ENCODE data around the gene LSM10. TPM values are rescaled to one million over a fixed set of nuclear protein-coding genes. Genes with fewer than 3 reads are reported as not detected.

LSM10 gene
- 64.0 and 86.5 TPM in 2 replicates for polyA plus RNA-seq (2011; rRNA removed)
- polyA minus RNA-seq (2011; rRNA and poly(A)+ RNA removed), result 15.7 and 30.7 TPM in 2 replicates

DNA sequence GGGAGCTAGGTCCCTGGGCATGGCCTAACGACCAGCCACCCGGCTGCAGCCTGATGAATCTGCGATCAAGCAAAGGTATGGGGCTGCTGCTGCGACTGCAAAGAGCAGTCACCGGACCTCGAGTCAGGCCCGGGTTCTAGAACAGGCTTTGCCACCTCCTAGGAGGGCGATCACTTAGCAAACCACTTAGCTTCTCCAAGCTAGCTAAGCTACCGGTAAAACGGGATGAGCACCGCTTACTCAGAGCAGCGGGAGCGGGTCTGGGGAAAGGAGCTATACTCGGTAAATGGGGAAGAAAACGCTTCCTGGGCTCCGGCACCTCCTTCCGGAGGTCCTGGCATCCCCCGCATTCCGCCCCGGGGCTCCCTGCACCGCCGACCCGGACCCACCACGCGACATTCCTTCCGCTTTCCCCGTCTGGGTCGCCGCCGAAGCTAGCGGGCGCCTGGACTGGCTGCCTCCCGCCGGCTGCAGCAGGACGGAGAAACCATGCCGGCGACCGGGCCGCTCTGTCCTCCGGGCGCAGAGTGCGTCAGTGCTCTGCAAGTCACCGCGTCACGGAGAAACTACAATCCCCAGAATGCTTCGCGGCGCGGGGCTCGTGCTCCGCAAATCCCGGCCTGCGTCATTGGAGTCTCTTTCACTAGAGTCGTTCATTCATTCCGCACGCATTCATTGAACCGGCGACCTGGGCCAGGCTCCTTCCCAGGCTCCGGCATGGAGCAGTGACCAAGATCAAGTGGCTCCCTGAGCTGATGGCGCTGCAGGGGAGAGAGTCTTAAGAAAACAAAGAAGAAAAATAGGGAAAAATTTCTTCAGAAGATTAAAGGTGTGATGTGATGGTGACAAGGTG, at the start of gene LSM10:
LSM10 (minus strand) TSS at position 531 of the 853 bp plus-strand sequence. CDS start 3,779 bp downstream, outside the sequence.
- CTCF ChIA-PET, result interaction anchor here (0.8 to 1.6 kb wide), 5 partner anchors 9 to 88 kb away, joined by 3 to 8 read pairs (median 3); no protein-coding TSS in a partner anchor
- no peaks in the 10 kb centered on the region for H3K27me3 ChIP-seq (ENCODE audit: control insufficient read depth, insufficient read depth, low read length)
- TF ChIP-seq, protein P1, sequence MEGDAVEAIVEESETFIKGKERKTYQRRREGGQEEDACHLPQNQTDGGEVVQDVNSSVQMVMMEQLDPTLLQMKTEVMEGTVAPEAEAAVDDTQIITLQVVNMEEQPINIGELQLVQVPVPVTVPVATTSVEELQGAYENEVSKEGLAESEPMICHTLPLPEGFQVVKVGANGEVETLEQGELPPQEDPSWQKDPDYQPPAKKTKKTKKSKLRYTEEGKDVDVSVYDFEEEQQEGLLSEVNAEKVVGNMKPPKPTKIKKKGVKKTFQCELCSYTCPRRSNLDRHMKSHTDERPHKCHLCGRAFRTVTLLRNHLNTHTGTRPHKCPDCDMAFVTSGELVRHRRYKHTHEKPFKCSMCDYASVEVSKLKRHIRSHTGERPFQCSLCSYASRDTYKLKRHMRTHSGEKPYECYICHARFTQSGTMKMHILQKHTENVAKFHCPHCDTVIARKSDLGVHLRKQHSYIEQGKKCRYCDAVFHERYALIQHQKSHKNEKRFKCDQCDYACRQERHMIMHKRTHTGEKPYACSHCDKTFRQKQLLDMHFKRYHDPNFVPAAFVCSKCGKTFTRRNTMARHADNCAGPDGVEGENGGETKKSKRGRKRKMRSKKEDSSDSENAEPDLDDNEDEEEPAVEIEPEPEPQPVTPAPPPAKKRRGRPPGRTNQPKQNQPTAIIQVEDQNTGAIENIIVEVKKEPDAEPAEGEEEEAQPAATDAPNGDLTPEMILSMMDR (IDR thresholded peaks at IDR 0.05; ENCODE audit: insufficient read depth, low read depth, low read length), result peak; percentile 9; the same call in 1 of the 2 replicates
- POLR2A ChIA-PET, result interaction anchor here (0.5 to 1.3 kb wide), 2 partner anchors 9 to 11 kb away, joined by 3 to 12 read pairs; no protein-coding TSS in a partner anchor
- DNase-seq (ENCODE audit: low read depth), result peak; percentile 70
- H3K36me3 ChIP-seq (ENCODE audit: control insufficient read depth, insufficient read depth, low read length), result peaks cover 6% of the 10 kb centered on the region; the same call in 1 of the 2 replicates
- peak within 1 kb of the TSS; percentile 70 for H3K4me3 ChIP-seq (ENCODE audit: low read depth, low read length)

DNA sequence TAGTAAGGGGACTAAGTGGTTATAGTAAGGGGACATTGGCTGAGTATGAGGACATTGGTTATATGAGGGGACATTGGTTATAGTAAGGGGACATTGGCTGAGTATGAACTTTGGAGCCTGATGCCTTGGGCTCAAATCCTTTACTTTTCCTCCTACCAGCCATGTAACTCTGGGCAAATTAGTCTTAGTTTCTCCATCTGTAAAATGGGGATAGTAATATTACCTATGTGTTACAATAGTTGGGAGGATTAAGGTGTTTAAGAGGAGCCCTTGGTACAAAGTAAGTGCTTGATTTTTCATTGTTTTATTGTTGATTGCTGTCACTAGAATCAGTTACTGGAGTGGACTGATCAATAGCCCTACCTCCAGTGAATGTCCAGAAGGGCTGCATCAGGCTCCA, 49.7 kb upstream of the LSM10 start:
- DNase-seq (ENCODE audit: low read depth), result no peak
- POLR2A ChIA-PET, result no interaction called here
- CTCF ChIA-PET, result no interaction called here
- TF ChIP-seq, protein P1 (IDR thresholded peaks at IDR 0.05; ENCODE audit: insufficient read depth, low read depth, low read length), result no peak
- Histone ChIP-seq H3K27me3 (ENCODE audit: control insufficient read depth, insufficient read depth, low read length) (no peaks in the 10 kb centered on the region), H3K4me3 (ENCODE audit: low read depth, low read length) (no peak overlapping the region), H3K36me3 (ENCODE audit: control insufficient read depth, insufficient read depth, low read length) (no peaks in the 10 kb centered on the region)

DNA sequence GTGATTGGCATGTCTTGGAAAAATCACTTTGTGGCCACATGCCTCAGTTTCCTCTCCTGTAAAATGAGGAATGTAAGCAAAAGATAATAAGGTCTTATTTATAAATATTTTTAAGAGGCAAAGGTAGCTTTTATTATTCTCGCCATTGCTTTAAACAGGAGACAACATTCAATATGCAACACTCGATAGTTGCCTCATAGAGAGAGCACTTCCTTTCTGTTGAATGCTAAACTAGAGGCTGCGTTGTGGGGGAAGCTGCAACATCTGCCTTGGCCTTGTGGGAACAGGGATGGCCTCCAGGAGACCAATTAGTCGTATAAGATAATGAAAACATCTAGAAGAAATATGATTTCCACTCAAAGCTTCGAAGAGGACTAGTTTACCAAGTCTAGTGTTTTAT, 49.0 kb upstream of the LSM10 start:
- H3K36me3 ChIP-seq (ENCODE audit: control insufficient read depth, insufficient read depth, low read length), result no peaks in the 10 kb centered on the region
- ChIA-PET POLR2A (no interaction called here), CTCF (no interaction called here)
- H3K4me3 ChIP-seq (ENCODE audit: low read depth, low read length), result no peak overlapping the region
- no peak for DNase-seq (ENCODE audit: low read depth)
- H3K27me3 ChIP-seq (ENCODE audit: control insufficient read depth, insufficient read depth, low read length), result no peaks in the 10 kb centered on the region
- TF ChIP-seq, protein P1 (IDR thresholded peaks at IDR 0.05; ENCODE audit: insufficient read depth, low read depth, low read length), result no peak

DNA sequence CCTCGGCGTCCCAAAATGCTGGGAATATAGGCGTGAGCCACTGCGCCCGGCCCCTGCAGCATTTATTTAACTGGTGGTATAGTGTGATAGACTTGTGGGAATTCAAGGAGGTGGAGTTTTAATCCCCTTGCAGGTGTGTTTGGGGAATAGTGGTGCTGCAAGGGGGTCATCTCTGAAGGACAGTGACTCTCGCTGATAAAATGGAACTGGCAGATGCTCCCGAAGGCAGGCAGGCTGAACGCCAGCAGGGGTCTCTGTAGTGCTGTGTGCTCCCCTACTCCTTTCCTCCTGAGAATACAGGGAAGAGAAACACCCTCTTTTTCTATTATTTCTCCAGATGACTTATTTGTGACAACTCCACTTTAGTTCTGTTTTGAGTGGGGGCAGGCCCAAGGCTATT, 48.6 kb upstream of the LSM10 start:
- ChIA-PET CTCF (interaction anchor here (1.6 kb wide), 1 partner anchor 103 kb away, joined by 4 read pairs; no protein-coding TSS in a partner anchor), POLR2A (no interaction called here)
- H3K36me3 ChIP-seq (ENCODE audit: control insufficient read depth, insufficient read depth, low read length), result no peaks in the 10 kb centered on the region
- H3K27me3 ChIP-seq (ENCODE audit: control insufficient read depth, insufficient read depth, low read length), result no peaks in the 10 kb centered on the region
- TF ChIP-seq, protein P1 (IDR thresholded peaks at IDR 0.05; ENCODE audit: insufficient read depth, low read depth, low read length), result no peak
- H3K4me3 ChIP-seq (ENCODE audit: low read depth, low read length), result no peak overlapping the region
- no peak for DNase-seq (ENCODE audit: low read depth)

DNA sequence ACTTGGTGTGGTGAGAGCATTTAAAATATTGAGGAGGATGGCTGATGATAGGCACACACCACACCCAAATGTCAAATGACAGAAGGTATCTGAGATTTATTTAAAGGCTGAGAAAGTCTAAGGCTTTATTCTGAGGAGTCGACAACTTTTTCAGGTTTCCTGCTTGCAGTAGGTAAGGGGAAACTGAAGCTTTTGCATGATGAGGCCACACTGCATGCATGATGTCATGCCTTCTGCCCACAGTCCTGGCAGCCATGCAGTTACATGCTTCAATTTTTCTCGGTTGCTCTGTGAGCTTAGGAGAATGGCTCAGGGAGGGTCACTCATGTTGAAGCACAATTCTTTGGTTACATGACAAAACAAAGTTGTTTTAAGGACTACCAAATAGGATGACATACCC, 45.6 kb upstream of the LSM10 start:
- TF ChIP-seq, protein P1 (IDR thresholded peaks at IDR 0.05; ENCODE audit: insufficient read depth, low read depth, low read length), result no peak
- CTCF ChIA-PET, result no interaction called here
- POLR2A ChIA-PET, result no interaction called here

More for the DNA sequence above, 45.6 kb upstream of the LSM10 start:
- Histone ChIP-seq H3K4me3 (ENCODE audit: low read depth, low read length) (no peak overlapping the region), H3K27me3 (ENCODE audit: control insufficient read depth, insufficient read depth, low read length) (no peaks in the 10 kb centered on the region), H3K36me3 (ENCODE audit: control insufficient read depth, insufficient read depth, low read length) (no peaks in the 10 kb centered on the region)
- DNase-seq (ENCODE audit: low read depth), result no peak

Measured in BJ (cell line).